ENCODE measurements around the gene ADISSP. TPM values are rescaled to one million over a fixed set of nuclear protein-coding genes. Genes with fewer than 3 reads are reported as not detected.

The ADISSP gene
- 22.7 and 24.9 TPM in 2 replicates for total RNA-seq

DNA sequence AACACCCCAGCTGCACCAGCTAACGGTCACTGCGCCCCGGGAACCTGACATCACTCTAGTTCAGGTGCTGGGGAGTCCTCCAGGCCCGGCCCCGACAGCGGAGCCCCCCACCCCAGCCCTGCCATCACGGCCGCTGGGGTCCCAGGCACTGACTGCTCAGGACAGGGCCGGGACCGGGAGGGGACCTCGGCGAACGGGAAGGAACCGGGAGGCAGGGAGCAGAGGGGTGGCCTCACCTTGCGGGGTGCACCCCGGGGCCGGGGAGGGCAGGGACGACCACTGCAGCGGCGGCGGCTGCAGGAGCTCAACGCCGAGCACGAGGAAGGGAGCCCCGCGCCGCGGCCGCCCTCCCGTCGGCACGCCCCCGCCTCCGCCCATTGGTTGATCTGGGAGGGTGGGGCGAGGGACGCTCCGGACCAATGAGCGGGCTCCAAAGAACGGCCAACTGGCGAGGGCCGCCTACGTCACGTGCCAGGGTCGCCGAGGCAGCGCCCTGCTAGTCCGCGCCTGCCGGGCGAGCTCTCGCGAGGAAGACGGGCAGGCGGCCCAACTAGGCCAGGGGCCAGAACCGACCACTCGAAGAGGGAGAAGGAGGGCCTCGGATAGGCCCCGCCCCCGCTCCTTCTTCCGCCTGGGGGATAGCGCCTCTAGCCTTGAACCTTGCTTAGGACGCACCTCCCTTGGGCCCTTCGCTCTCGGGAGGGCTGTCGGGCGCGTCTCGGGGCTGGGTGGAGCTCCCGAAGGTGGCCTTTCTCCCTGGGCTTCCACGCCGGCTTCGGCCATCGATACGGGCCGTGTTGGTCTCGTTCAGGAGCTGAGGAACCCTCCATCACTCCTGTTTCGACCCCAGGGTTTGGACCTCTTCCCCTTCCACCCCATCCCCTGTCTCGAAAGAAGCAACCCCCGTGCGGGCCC is at the start of gene ADISSP:
Gene ADISSP (minus strand): TSS at position 327 of the 915 bp plus-strand sequence. CDS start 7,653 bp downstream, outside the sequence.
- intact Hi-C loops (cut with micrococcal nuclease), result loop anchor here (1.0 to 5.0 kb wide), 19 partner anchors 10 to 359 kb away; partner anchors contain the start of genes AP5S1, CDC25B, CENPB and MAVS

DNA sequence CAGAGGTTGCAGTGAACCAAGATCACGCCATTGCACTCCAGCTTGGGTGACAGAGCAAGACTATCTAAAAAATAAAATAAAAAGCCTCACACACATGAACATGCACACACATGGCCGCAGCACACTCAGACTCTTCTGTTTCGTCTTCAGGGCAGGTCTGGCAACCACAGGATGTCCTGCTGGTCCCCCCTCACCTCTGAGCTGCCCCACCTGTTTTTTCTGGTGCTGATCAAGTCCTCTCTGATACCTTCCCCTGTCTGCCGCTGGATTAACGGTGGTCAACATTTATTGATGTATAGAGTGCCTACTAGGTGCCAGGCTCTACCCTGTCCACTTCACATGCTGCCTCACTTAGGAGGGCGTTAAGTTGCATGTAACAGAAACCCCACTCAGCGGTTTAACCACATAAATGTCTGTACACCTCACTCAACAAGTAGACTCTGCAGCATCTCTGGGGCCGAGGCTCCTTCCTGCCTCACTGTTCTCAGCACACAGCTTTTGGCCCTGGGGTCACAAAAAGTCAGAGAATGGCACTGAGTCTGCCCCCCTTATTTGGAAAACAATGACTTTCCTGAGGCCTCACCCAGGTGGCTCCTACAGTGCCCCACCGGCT is 48.3 kb upstream of the ADISSP start:
- intact Hi-C loops (cut with micrococcal nuclease), result no loop called here

DNA sequence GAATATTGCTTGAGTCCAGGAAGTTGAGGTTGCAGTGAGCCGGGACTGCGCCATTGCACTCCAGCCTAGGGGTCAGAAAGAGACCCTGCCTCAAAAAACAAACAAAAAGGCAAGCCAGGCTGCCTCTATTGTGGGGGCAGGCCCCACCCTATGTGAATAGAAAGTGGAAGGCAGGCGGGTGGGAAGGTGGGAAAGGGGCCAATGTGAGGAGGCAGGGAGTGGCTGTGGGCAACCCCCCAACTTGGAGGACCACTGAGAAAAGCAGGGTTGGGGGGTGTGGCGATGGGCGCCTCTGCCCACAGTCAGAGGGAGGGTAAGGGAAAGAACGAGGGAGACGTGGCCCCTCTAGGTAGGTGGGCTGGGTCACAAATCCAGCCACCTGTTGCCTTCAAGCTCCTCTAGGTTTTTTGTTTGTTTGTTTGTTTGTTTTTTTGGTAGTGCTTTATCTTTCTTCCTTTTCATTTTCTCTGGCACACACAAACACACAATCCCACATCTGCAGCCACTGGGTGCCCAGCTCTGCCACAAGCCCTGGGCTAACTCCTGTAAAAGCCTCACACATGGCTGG is 47.5 kb upstream of the ADISSP start:
- intact Hi-C loops (cut with micrococcal nuclease), result loop anchor here (5.0 kb wide), 2 partner anchors 32 to 222 kb away; partner anchors contain the start of gene MAVS

DNA sequence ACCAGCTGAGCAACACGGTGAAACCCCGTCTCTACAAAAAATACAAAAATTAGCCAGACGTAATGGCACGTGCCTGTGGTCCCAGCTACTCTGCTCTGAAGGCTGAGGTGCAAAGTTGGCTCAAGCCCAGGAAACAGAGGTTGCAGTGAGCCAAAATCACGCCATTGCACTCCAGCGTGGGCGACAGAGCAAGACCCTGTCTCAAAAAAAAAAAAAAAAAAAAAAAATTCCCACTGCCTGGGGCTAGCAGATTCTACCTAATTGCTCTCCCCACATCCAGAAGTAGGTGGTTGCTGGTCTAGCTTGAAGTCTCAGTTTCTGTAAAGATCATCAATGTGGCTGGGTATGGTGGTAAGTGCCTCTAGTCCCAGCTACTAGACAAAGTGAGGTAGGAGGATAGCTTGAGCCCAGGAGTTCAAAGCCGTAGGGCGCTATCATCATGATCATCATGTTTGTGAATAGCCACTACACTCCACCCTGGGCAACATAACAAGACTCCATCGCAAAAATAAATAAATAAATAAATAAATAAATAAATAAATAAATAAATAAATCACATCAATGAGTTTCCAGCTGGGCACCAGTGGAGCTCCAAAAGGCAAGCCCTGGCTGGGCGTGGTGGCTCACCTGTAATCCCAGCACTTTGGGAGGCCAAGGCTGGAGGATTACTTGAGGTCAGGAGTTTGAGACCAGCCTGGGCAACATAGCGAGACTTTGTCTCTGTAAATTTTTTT is 46.5 kb upstream of the ADISSP start:
- intact Hi-C loops (cut with micrococcal nuclease), result loop anchor here (5.0 kb wide), 2 partner anchors 33 to 223 kb away; partner anchors contain the start of gene MAVS

DNA sequence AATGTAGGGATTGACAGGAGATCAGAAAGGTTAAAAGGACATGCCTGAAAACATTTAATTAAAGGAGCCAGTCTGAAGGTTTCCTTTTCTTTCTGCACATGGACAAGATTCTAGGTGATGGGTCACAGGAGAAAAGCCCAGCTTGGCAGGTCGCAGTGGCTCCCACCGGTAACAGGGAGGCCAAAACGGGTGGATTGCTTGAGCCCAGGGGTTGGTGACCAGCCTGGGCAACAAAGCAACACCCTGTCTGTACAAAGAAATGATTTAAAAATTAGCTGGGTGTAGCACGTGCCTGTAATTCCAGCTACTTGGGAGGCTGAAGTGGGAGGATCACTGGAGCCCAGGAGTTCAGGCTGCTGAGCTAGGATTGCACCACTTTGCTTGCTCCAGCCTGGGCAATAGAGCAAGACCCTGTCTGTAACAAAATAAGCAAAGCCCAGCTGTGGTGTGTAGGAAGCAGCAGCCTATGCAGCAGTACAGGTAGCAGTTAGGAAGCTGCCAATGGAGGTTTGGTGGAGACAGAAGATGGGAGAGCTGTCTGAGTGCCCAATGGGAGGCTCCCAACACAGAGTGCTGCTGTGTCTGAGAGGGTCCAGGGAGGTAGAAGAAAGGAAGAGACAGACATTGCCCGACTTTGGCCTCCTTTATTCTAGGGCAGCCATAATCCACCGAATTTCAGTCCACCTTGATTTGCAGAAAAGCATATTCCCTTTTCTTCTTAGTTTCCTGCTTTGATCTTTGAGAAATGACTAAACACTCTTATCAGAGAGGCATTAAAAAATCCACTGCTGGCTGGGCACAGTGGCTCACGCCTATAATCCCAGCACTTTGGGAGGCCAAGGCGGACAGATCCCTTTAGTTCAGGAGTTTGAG is 45.7 kb upstream of the ADISSP start:
- intact Hi-C loops (cut with micrococcal nuclease), result loop anchor here (5.0 kb wide), 2 partner anchors 34 to 224 kb away; partner anchors contain the start of gene MAVS

DNA sequence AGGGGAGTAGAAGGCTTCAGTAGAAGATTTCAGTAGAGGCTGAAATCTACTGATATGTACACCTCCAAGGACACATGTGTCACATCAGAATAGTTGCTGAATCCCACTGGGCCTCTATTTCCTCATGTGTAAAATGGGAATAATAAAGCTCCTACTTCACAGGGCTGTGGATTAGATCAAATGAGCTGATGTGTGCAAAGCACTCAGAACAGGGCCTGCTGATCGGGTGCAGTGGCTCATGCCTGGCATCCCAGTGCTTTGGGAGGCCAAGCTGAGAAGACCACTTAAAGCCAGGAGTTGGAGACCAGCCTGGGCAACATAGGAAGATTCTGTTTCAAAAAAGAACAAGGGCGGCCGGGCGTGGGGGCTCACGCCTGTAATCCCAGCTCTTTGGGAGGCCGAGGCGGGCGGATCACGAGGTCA is 44.7 kb upstream of the ADISSP start:
- intact Hi-C loops (cut with micrococcal nuclease), result loop anchor here (5.0 kb wide), 2 partner anchors 35 to 225 kb away; partner anchors contain the start of gene MAVS

DNA sequence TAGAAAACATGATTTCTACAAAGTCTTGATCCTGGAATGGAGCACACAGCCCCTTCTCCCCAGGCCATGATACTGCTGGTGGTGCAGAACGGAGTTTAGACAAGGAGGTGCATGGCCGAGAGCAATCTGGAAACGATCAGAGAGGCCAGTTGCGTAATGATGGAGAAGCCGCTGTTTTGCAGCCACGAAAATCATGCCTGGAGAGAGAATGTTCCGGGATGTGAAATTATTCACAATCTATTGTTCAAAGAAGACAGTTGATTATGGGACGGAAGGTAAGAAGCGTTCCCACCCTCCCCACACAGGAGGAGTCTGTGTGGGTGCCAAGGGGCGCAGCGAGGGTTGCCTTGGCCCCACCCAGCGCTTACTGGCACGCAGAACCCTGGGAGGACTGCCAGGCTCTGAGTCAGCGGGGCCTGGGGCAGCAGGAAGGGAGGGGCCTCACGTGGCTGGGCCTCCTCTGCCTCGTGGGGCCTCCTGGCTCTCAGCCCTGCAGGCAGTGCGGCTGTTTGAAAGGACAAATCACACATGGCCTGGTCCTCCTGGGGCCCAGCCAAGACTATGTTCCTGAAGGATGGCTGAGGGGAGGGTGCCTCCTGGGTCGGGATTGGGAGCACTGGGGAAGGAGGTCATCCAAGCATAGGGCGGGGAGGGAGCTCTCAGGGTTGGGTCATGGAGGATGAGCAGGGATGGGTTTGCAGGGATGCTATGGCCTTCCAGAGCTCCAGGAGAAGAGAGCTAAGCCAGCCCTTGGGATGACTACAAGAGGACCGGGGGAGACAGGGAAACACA is 44.1 kb upstream of the ADISSP start:
- intact Hi-C loops (cut with micrococcal nuclease), result loop anchor here (1.0 to 5.0 kb wide), 6 partner anchors 9 to 226 kb away; partner anchors contain the start of genes AP5S1, CDC25B, MAVS and PANK2

DNA sequence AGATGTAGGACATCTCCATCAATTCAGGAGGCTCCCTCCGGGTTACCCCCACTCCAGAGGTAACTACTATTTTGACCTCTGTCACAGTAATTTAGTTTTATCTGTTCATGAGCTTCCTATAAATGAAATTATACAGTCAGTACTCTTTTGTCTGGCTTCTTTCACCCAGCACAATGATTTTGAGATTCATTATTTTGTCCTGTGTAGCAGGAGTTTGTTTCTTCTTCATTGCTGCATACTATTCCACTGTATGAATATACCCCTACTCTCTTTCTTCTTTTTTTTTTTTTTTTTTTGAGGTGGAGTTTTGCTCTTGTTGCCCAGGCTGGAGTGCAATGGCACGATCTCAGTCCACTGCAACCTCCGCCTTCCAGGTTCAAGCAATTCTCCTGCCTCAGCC is 41.0 kb upstream of the ADISSP start:
- intact Hi-C loops (cut with micrococcal nuclease), result no loop called here

DNA sequence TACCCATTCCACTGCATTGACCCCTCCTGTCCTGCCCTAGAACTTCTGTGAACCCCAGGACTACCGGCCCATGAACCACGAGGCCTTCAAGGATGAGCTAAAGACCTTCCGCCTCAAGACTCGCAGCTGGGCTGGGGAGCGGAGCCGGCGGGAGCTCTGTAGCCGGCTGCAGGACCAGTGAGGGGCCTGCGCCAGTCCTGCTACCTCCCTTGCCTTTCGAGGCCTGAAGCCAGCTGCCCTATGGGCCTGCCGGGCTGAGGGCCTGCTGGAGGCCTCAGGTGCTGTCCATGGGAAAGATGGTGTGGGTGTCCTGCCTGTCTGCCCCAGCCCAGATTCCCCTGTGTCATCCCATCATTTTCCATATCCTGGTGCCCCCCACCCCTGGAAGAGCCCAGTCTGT is 37.2 kb upstream of the ADISSP start:
- intact Hi-C loops (cut with micrococcal nuclease), result no loop called here

DNA sequence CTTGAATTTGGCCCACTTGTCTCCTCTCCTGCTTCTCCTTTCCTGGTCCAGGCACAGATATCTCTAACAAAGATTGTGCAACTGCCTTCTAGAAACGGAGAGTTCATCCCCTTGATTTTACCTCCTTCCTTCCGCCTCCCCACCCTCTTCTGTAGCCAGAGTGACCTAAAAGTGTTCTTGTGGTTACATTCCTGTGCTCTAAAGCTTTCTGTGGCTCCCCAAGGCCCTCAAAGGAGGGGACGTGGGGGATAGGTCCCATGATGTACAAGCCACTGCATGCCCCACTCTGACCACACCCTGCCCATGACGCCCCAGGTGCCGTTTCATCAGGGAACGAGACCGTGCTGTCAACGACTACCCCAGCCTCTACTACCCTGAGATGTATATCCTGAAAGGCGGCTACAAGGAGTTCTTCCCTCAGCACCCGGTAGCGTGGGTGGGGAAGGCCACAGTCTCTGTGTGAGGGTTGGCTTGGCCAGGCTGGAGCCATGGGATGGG is 36.8 kb upstream of the ADISSP start:
- intact Hi-C loops (cut with micrococcal nuclease), result no loop called here

DNA sequence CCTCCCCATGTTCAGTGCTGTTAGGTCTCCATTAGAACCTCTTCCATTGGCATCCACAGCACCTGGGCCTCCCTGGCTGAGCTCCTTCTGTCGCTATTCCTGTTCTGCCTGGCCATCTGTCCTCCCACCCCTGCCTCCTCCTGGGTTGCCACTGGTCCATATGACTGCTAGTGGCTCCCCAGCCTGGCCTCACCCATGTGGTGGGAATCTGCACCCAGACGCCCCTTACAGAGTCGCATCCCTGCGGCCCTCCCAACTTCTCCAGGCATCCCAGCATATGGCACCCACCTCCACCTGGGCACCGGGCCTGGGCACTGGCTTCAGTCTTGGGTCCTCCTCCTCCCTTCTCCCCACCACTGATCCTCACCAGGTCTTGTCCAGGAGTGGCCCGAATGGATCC is 36.3 kb upstream of the ADISSP start:
- intact Hi-C loops (cut with micrococcal nuclease), result no loop called here

DNA sequence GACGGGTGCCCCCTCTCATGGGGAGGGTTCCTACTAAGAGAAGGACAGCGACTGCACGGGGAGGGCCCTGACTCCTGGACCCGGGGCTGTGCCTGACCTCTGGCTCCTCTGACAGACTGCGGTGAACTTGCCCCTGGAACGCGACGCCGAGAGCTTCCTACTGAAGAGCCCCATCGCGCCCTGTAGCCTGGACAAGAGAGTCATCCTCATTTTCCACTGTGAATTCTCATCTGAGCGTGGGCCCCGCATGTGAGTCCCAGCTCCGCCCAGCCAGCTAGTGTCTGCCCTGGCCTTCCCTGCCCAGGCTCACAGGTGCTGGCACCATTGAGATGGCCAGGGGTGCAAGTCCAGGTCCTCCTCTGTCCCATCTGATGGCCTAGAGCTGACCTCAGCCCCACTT is 35.7 kb upstream of the ADISSP start:
- intact Hi-C loops (cut with micrococcal nuclease), result no loop called here

DNA sequence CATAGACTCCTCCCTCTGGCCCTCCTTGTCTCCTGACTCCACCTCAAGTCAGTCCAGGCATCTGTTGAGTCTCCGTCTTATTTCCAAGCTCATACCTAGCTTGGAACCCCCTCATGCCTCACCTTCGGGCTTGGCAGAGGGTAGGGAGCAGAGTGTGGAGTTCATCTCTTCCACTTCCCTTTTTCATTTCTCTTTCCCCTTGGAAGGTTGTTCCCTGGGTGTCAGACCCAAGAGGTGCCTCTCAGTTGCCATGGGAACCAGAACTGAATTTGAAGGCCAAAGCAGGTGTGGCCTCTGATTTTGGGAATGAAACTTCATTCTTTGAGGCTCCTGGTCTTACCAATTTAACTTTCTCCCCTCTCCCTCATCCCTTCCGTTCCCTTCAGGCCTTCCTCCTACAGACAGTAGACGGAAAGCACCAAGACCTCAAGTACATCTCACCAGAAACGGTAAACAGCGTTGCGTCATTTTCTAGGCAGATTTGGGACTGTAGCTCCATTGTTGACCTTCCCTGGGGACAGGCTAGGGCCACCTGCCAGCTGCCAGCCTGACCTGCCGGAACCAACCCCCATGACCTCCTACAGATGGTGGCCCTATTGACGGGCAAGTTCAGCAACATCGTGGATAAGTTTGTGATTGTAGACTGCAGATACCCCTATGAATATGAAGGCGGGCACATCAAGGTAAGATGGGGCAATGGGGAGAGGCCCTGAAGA is 35.1 kb upstream of the ADISSP start:
- intact Hi-C loops (cut with micrococcal nuclease), result no loop called here

DNA sequence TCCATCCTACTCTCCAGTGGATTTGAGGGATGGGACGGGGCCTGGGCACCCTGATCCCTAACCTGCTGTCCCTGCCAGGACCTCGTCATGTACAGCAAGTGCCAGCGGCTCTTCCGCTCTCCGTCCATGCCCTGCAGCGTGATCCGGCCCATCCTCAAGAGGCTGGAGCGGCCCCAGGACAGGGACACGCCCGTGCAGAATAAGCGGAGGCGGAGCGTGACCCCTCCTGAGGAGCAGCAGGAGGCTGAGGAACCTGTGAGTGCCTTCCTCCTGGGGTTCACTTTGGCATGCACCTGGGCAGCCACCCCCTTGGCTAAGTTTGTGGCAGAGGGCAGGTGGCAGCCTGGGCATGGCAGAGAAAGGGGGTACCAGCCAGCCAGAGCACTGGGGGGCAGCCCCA is 34.3 kb upstream of the ADISSP start:
- intact Hi-C loops (cut with micrococcal nuclease), result no loop called here

DNA sequence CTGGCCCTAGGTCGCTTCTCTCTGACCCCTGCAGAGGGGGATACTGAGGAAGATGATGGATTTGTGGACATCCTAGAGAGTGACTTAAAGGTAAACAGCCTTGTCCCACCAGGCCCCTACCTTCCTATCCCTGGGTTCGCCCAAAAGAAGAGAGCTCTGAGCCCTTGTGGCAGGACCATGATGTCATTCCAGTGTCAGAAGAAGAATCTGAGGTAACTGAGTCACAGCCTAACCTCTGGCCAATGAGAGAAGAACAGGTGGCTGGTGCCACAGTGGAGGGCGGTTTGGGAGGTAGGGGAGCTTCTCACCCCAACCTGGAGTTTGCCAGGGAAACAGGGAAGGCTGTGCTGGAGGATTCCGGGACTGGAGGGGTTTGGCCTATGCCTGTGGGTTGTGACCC is 33.7 kb upstream of the ADISSP start:
- intact Hi-C loops (cut with micrococcal nuclease), result no loop called here

DNA sequence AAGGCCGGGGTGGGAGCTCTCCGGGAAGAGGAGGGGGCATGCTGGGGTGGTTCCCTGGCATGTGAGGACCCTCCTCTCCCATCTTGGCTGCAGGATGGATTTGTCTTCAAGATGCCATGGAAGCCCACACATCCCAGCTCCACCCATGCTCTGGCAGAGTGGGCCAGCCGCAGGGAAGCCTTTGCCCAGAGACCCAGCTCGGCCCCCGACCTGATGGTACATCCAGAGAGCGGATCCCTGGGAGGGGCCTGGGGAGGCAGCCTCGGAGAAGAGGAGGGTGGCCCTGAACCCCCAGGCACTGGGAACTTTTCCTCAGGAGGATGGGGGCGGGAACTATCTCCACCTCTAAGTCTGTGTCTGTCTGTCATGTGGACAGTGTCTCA is 33.3 kb upstream of the ADISSP start:
- intact Hi-C loops (cut with micrococcal nuclease), result no loop called here

DNA sequence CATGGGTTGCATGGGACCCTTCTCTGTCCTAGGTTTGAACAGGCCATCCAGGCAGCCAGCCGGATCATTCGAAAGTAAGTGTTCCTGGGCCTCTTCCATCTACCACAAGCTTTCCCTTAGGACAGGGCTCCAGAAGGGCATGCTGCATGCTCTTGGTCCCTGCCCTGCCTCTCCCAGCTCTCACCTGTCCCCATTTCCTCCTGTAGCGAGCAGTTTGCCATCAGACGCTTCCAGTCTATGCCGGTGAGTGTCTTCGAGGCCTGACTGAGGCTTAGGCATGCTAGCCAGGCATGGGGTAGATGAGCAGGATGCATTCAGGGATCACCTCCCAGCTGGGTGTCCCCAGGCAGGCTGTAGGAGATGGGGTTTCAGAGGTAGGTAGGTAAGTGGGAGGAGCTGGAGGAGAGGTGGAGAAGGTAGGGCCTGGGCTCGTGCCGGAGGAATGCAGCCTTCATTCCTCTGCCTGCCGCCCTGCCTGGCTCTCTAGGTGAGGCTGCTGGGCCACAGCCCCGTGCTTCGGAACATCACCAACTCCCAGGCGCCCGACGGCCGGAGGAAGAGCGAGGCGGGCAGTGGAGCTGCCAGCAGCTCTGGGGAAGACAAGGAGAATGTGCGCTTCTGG is 32.8 kb upstream of the ADISSP start:
- intact Hi-C loops (cut with micrococcal nuclease), result no loop called here

DNA sequence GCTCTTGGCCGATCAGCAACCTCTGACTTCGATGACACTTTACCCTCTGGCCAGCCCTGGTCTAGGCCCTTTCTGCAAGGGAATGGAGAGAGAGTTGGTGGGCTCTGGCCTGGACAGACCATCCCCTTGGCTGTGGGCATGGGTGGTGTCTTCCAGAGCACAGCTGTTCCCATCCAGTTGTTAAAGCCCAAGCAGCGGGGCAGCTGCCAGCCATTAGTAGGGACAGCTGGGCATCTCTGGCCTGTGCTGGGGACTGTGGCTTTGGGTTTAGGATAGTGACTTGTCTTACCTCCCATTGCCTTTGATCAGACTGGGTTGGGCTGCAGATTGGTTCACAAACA is 31.3 kb upstream of the ADISSP start:
- intact Hi-C loops (cut with micrococcal nuclease), result loop anchor here (5.0 kb wide), 2 partner anchors 108 to 392 kb away; partner anchors contain the start of gene DNAAF9

All from T-helper 1 cell treated with Interleukin-12 subunit alpha and Interleukin-12 subunit beta and Interleukin-4 antibody, amounts not matched to agents 30 ng/mL and 1 ng/mL, for 36 hours (primary cell).